GM12874 (cell line): Measurements from ENCODE around the gene DEPDC5.

Experiments
- CTCF ChIP-seq: IDR thresholded peaks from 2 replicates; pipeline ENCODE4 v1.5.1; 2011; ENCODE audit warnings: low read depth, mild to moderate bottlenecking, control low read depth, low read length, moderate library complexity; ENCODE audit not compliant: insufficient read depth

Gene DEPDC5

GRCh38 chr22:31896472-31896871, 142.7 kb downstream of the DEPDC5 start:
- no peak for TF ChIP-seq CTCF

DNA sequence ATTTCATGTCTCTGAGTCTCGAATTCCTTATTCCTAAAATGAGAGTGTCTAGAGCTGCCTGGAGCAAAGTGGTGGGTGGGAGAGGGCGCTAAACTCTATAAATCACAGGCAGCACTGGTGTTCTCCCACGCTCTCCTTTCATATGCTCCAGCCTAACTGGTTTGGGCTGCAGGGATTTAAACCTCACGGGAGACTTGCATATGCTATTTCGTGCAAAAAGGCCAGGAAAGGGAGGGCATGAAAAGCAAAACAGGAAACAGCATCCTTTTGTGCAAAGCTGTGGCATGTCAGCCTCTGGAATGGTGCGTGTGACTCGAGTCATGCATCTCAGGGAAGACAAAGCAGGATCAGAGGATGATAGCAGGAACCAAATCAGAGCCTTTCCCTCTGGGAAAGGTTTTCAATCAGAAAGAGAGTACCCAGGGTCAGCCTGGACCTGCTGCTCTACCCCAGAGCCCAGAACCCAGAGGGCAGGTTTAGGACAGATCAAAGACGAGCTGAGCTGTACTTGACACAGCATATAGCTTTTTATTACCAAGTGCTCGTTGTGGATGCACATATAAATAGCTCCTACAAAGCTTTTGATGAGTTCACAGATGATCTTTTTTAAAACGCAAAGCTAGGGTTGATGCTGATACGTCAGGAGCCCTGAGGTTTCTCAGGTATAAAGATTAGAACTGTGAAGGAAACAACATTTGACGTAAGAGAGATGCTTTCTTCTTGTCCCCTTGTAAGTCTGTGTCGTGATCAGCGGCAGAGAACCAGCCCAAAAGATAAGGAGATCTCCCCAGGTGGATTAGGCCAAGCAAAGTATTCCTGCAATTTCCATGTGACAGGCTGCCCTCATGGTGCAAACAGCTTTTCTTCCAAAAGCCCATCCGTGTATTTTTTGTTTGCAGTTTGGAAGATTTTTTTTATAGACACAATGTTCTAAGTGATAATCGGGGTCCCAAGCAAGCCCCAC, 144.3 kb downstream of the DEPDC5 start:
- no peak for TF ChIP-seq CTCF

DNA sequence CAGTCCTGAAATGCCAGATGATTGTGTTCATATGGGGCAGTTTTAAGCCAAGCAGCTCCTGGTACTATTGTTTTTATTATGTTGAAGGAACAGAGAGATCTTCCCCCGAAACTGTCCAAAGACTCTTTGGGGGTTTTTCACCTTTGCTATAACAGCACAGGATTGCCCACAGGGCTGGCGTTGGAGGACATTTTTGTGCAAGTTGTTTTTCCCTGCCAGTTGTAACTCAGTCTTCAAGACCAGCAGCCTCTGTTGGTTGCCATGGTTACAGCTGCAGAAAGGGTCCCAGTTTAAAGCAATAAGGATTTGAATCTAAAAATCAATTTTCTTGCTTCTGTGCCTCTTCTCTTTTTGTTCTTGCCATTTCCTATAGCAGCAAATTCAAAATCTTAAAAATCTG, 145.1 kb downstream of the DEPDC5 start:
- TF ChIP-seq CTCF, result no peak

DNA sequence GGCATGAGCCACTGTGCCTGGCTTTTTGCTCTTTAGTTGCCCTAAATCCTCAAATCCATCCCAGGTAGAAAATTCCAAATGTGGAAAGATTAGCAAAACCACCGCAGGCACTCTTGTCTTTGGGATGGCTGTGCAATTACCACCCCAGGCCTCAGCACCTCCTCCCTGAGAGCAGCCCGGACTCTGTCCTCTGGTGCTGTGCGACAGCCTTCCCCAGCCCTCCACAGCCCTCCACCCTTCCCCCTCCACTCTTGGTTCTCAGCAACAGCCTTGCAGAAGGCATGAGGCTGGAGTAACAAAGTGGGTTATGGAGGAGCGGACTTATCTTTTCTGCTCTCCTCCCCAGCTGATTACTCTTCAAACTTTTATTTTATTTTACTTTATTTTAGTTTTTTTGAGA, 145.8 kb downstream of the DEPDC5 start:
- no peak for TF ChIP-seq CTCF

- no peak for TF ChIP-seq CTCF
Measured at GRCh38 chr22:31901388-31902137, 147.7 kb downstream of the DEPDC5 start.

- no peak for TF ChIP-seq CTCF
Measured at GRCh38 chr22:31904651-31905050, 150.8 kb downstream of the DEPDC5 start.

DNA sequence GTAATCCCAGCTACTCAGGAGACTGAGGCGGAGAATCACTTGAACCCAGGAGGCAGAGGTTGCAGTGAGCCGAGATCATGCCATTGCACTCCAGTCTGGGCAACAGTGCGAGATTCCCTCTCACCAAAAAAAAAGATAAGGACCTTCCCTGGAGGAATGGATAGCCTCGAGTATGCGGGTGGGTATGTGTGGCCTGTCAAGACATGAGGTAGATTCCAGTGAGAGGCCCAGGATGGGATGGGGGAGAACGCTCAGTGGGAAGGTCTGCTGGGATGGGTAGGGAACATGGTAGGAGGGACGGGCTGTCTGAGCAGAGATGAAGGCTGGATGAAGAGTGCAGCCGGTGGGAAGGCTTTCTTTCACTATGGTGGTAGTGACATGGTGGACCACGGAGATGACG, 151.5 kb downstream of the DEPDC5 start:
- no peak for TF ChIP-seq CTCF
